T-helper 22 cell (primary cell): ENCODE measurements around the gene NABP1.

Experiments used
- DNase-seq: peaks from one replicate; pipeline ENCODE4 v3.0.0-alpha.2; 2020; ENCODE audit warnings: low read depth

Gene NABP1

GRCh38 chr2:191680639-191681038 lies 2.7 kb downstream of the NABP1 start:
- DNase-seq, result no peak

GRCh38 chr2:191682126-191682525 lies 4.2 kb downstream of the NABP1 start:
- DNase-seq, result no peak

GRCh38 chr2:191686066-191686465 lies 8.1 kb downstream of the NABP1 start:
- no peak for DNase-seq

GRCh38 chr2:191686729-191687128 lies 8.8 kb downstream of the NABP1 start:
- DNase-seq, result no peak

GRCh38 chr2:191687867-191688266 lies 9.9 kb downstream of the NABP1 start:
- DNase-seq, result no peak

- DNase-seq, result no peak
These were observed 11.2 kb downstream of the NABP1 start for GRCh38 chr2:191688934-191689695.

- no peak for DNase-seq
These were observed 12.4 kb downstream of the NABP1 start for GRCh38 chr2:191690327-191690726.

- DNase-seq, result peak; percentile 6
These were observed 13.2 kb downstream of the NABP1 start for GRCh38 chr2:191691016-191691735.

- DNase-seq, result no peak
These were observed 14.0 kb downstream of the NABP1 start for GRCh38 chr2:191691898-191692297.

GRCh38 chr2:191692502-191693115 lies 14.7 kb downstream of the NABP1 start:
- DNase-seq, result no peak

GRCh38 chr2:191693166-191693565 lies 15.2 kb downstream of the NABP1 start:
- DNase-seq, result no peak

- no peak for DNase-seq
These were observed 15.8 kb downstream of the NABP1 start for GRCh38 chr2:191693778-191694177.

GRCh38 chr2:191696001-191696400 lies 18.1 kb downstream of the NABP1 start:
- no peak for DNase-seq

GRCh38 chr2:191696966-191697365 lies 19.0 kb downstream of the NABP1 start:
- DNase-seq, result no peak

GRCh38 chr2:191697870-191698269 lies 19.9 kb downstream of the NABP1 start:
- no peak for DNase-seq

- no peak for DNase-seq
These were observed 21.5 kb downstream of the NABP1 start for GRCh38 chr2:191699341-191699945.

GRCh38 chr2:191701029-191701428 lies 23.1 kb downstream of the NABP1 start:
- no peak for DNase-seq

- no peak for DNase-seq
These were observed 23.8 kb downstream of the NABP1 start for GRCh38 chr2:191701696-191702095.

- DNase-seq, result no peak
These were observed 25.3 kb downstream of the NABP1 start for GRCh38 chr2:191703079-191703725.

GRCh38 chr2:191705084-191705483 lies 27.1 kb downstream of the NABP1 start:
- no peak for DNase-seq

- DNase-seq, result no peak
These were observed 27.8 kb downstream of the NABP1 start for GRCh38 chr2:191705701-191706100.

- no peak for DNase-seq
These were observed 28.9 kb downstream of the NABP1 start for GRCh38 chr2:191706791-191707190.
